Measurements from ENCODE around the gene BTBD1.
"Not testable (repeated sequence)": the region's sequence is repeated elsewhere in the genome, so short reads cannot be mapped to it uniquely, and the experiment has no call there.

BTBD1 gene

DNA sequence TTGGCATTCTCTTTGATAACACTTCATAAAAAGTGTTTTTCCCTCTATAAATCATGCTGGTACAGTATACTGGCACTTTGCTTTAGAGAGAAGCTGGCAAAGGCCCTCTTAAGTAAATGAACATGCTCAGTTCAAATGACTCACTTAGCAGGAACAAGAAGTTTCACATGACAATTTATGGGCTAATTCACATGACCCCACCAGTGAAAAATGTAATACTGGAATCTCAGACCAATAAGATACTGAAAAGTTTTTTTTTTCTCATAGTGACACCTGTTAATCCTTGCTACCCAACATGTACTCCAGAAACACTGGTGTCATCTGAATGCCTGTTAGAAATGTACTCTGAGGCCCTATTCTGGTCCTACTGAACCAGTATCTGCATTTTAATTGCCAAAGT is 13.9 kb downstream of the BTBD1 start:
- no peak for DNase-seq

DNA sequence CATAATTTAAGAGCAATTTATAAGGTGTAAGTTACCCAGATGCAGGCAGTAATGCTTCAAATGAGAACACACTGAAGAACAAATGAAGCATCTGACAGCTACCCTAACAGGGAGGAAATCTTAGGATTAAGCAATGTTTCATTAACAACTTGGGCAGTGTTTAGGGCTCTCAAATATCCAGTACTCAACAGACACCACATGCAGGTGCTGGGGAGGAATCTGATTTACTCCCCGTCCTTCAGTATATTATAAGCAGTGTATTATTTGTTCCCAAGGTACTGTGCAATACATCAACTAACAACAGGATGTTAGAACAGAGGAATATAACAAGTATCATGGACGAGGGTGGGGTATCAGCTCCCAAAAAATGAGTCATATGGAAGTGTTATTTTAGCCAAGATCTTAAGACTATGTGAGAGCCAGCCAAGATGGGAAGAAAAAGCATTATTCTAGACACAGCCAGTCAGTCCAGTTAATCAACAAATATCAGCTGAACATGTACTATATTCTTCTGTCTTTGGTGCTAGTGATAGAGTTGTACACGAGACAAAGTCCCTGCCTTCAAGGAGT is 20.4 kb downstream of the BTBD1 start:
- DNase-seq, result no peak

DNA sequence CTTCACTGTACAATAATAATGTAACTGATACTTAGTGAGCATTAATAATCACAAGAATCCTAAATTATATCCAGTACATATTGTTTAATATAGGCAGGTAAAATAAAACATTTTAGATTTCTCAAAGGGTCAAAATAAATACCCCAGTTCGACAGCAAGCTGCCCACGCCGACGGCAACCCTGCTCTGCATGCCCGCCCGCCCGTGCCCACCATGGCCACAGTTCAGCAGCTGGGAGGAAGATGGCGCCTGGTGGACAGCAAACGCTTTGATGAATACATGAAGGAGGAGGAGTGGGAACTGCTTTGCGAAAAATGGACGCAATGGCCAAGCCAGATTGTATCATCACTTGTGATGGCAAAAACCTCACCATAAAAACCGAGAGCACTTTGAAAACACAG is 22.9 kb downstream of the BTBD1 start:
- DNase-seq, result no peak

DNA sequence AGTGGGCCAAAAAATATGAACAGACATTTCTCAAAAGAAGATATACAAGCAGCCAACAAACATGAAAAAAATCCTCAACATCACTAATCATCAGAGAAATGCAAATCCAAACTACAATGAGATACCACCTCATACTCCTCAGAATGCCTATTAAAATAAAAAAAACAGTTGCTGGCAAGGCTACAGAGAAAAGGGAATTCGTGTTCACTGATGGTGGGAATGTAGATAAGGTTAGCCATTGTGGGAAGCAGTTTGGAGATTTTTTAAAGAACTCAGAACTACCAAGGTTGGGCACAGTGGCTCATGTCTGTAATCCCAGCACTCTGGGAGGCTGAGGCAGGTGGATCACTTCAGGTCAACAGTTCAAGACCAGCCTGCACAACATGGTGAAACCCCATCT is 27.8 kb downstream of the BTBD1 start:
- no peak for DNase-seq

DNA sequence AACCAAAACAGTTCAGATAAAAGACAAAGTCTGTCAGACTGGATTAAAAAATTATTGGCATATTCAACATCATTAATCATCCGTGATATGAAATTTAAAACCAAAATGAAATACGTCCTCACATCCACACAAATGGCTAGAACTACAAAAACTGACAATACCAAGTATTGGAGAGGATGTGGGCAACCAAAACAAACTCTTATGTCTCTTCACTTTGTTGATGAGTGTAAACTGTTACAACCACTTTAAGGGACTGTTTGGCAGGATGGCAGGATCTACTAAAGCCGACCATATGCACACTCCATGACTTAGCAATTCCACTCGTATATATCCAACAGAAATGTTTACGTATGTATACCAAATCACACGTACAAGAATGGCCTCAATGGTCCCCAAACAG is 30.8 kb downstream of the BTBD1 start:
- DNase-seq, result no peak

DNA sequence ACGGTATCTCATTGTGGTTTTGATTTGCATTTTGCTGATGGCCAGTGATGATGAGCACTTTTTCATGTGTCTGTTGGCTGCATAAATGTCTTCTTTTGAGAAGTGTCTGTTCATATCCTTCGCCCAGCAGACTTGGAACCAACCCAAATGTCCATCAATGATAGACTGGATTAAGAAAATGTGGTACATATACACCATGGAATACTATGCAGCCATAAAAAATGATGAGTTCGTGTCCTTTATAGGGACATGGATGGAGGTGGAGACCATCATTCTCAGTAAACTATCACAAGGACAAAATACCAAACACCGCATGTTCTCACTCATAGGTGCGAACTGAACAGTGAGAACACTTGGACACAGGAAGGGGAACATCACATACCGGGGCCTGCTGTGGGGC is 35.8 kb downstream of the BTBD1 start:
- DNase-seq, result not testable (repeated sequence)

DNA sequence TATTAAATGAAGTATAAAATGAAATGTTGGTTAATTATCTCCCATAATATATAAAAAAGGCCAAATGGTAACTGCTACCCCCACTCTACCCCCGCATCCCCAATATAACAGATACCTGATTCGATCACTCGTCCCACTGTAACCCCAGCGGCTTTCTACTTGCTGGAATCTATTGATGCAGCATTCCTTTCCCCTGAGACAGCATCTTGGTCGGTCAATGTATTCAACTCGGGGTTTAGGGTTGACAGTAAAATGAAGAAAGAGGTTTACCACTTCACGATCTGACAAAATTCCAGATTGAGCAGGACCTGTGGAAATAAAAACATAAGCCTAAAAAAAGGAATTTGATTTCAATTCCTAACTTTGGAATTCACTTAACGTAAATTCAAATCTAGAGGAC is 37.0 kb downstream of the BTBD1 start:
- no peak for DNase-seq

DNA sequence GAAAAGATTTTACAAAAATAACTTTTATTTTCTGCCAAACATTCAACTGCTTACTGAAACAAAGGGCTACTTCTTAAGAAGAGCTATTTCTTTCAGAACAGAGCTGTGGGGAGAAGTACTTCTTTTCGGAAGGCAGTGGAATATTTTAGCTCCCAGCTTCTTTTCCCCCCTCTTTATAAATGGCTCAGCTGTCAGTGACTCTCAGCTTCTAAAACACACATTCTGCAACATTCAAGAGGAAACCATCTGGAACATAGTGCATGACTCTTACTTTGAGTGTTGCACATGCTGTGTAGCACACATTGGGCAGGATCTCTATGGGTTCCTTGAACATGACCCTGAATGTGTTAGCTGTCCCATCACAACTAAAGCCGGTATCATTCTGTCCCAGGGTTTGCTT is 48.6 kb downstream of the BTBD1 start:
- DNase-seq, result no peak

DNA sequence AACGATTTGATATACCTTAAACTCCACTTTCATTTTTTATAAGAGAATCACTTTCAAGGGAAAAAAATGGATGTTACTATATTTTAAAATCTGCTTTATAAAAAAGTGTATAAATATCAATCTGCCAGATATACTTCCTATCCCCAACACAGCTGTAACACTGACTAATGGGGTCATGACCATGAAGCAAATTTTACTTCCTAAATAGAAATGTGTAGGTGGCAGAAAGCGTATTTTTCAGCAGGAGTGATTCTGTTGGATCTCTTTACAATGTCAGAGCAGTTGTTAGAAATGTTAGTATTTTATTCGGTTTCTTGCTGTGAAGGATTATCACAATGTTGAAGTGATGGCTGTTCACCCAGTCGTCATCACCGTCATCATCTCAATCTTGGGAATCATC is 50.1 kb downstream of the BTBD1 start:
- DNase-seq, result no peak

DNA sequence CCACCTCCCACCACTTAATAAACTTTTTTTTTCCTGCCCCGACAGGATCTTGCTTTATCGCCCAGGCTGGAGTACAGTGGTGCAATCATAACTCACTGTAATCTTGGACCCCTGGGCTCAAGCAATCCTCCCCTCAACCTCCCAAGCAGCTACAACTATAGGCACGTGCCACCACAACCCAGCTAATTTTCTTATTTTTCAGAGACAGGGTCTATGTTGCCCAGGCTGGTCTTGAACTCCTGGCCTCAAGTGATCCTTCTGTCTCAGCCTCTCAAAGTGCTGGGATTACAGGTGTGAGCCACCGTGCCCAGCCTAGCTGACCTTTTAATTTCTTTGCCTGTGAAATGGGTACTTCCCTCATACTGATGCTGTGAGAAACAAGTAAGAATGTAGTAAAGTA is 51.7 kb downstream of the BTBD1 start:
- no peak for DNase-seq

DNA sequence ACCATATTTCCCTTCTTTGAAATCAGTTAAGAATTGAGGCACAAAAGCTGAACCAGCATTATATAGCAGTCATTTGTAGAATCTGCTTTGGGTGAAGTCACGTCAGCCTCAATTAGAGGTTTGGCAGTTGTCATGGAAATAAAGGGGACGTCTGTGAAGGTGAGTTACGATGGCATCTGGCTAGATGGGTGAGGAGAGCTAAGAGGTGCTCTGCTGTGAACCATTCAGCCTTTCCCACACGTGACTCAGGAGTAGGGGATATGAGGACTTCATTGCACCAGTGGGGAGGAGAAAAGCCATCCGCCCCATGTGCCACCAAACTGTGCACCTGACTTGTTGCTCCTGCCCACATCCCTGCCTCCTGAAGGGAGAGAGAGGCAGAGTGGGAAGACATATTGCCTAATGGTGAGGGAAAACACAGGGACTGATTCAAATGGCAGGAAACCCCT is 52.8 kb downstream of the BTBD1 start:
- no peak for DNase-seq

DNA sequence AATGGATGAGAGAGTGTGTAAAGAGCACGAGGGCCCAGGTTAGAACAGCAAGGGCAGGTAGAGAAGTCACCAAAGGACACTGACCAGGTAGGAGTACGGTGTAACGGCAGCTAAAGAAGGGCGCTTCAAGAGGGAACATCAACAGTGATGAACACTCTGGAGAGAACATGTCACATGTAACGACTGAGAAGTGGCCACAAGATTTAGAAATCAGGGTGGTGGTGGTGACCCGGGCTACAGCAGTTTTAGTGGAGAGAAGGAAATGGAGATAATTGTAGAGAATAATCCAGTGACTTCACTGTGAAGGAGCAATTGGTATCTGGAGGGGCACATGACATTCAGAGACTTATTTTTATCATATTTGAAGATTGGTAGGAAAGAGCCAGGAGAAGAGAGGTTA is 54.4 kb downstream of the BTBD1 start:
- DNase-seq, result no peak

DNA sequence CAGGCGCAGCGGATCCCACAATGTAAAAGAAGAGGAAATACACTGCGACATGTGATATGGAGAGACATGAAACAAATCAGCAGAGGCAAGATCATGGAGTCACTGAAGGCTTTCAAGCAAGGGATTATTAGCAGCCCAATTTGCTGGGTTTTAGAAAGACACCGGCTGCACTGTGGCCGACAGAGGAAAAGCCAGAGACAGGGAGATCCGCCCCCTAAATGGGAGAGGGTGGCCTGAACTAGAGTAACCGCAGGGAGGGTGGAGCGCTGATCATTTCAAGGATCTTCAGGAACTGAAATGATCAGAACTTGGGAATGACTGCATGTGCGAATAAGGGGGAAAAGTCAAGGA is 55.0 kb downstream of the BTBD1 start:
- no peak for DNase-seq

DNA sequence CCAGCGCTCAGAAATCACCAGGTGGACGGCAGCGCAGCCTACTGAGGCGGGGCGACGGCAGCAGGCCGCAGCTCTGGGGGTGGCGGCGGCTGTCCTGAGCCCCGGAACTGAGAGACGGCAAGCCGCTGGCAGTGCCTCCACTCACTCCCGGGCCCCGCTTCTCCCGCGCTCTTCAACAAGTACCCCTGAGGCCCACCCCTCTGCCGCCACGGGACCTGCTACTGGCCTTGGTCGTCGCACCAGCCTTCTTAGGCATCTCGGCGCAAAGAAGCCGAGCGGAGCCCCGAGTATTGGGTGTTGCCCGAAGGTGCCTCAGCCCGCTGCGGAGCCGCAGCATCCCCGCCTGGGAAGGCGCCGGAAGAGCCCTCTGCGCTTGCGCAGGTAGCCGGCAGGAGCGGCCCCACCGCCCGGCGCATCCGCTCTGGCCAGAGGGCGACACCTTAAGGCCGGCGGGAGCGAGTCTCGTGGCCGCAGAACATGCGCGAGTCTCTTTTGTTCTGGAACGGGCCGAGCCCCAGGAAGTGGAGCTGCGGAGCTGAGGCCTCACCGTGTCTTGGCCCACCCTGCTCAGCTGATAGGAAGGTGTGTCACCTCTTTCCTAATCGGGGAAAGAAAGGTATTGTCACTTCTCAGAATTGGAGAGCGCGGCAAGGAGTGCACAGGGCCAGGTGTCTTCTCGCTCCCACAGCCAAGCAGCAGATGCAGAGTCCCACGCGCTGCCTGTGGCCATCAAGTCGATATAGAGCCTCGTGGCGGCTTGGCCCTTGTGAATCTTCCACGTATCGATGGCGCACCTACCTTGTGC is 55.6 kb downstream of the BTBD1 start, which contains the start of gene C15orf40:
TSS of gene C15orf40 (minus strand) at position 369 of the 805 bp plus-strand sequence. CDS start at position 337, 32 bp downstream.
- peak; percentile 89 for DNase-seq

DNA sequence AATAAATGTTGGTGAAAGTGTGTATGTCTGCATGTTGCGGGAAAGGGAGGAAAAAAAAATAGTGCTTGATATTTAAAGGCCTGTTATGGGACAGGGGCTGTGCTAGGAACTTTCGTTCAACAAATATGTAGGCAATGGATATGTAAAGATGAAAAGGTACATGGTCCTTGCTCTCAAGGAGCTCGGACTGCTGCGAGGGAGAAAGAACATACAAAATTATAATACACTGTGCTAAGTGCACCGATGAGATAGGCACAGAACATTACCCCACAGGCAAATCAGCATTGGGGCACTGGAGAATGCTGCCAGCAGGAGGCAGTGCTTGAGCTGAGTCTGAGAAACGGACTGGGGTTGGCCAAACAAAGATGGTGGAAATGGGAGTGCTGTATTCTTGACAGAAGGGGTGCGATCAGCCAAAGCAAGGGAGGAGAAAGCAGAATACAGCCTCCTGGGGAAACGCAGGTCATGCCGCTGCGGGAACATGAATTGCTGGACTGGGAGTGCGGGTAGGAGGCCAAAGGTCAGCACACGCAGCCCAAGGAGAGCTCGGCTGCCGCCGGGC is 56.3 kb downstream of the BTBD1 start:
- DNase-seq, result peak; percentile 83

DNA sequence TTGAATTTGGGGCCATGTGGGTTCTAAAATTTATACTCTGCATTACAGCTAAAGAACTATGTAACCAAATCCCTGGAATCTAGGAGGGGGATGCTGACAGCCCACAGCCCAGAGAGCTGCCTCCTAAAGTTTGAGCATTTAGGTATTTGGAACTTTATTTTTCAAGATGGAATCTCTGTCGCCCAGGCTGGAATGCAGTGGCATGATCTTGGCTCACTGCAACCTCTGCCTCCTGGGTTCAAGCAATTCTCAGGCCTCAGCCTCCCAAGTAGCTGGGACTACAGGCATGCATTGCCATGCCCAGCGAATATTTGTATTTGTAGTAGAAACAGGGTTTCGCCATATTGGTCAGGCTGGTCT is 66.4 kb downstream of the BTBD1 start:
- DNase-seq, result not testable (repeated sequence)

DNA sequence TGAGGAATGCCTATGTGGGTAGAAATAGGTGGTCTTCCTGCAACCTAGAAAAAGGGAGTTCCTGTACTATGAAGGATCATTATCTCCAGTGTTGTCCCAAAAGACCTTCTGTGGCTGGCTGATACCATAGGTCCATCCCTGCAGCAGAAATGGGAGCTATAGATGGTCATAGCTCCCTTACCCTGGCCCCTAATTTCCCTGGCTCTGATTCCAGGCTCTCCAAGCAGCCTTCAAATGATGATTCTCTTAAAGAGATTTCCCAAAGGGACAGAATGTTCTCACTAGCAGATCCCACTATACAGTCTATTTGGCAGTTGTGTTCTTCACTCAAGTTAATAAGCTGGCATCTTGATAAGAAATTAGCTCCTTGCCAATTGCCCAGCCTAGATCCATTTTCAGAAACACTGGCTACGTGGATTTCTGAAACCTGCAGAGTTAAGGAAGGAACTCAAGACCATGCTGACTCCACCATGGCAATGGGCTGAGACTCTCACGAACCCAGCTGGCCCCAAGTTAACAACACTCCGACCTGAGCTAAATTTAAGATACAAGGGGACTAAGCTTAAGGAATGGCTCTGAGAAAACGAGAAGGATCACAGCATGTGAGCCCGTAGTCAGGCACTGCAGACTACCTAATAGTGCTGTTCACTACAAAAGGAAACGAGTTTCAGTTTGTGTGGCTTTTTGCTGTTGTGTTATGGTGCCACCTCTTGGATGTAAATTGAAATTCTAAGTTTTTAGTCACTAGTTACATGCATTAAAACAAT is 67.0 kb downstream of the BTBD1 start:
- DNase-seq, result peak; percentile 65

DNA sequence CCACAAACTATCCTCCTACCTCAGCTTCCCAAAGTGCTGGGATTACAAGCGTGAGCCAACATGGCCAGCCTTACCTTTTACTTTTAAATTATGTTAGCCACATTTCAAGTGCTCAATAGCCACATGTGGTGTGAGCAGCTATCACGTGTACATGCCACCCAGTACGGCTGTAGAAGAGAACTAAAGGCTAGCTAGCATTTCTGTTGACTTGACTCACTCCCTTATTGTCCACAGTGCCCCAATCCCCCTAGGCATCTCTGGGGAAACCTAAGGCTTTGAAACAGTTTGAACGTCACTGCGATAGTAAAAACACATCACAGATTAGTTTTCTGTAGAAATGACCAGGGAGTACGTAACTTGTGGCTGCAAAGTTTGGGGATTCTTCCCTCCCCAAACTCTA is 67.6 kb downstream of the BTBD1 start:
- no peak for DNase-seq

DNA sequence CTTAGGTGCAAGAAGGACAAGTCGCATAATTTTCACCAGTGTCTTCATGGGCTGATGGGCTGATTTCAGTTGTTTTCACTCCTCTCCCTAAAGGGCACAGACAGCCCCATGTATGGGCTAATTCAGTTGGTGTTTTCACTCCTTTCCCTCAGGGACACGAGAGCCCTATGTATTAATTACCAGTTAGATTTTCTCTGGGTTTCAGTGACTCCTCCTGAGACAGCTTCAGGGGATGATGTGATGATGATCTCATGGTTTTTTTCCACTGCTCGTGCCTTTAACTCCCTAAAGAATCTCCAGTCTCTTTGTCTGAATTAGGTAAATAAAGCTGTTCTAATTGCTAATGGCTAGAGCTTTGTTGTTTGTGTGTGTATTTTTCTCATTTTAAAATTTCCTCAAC is 71.1 kb downstream of the BTBD1 start:
- no peak for DNase-seq

DNA sequence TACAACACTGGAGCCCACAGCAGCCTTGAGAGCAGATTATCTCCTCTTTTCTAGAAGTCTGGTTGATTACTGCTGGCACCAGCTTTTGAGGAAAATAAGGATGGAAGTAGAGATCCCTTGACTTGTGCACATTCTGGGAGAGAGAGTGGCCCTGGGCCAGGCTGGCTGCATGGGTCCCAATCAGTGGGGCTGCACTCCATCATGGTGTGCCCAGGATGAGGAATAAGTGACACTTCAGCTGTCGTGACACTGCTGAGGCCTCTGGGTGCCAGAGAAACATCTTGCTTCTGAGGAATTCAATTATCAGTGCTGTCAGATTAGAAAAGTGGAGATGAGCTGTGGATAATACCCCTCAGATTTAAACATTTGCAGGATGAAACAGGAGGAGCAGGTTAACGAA is 72.0 kb downstream of the BTBD1 start:
- no peak for DNase-seq

DNA sequence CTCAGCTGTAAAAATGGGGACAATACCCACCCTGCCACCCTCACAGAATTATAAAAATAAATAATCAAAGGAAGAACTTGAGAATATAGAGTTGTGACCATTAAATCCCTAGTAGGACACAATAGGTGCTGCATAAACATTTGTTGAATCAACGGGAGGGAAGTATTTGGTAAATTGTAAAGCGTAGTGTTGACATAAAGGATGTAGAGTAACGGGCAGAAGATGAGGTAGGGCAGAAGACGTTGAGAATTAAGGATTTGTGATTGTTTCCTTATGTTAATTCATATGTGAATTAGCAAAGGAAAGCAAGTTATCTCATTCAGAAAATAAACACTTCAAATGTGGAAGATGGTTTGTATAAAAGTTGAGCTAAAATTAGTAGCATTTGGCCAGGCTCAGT is 73.9 kb downstream of the BTBD1 start:
- no peak for DNase-seq

DNA sequence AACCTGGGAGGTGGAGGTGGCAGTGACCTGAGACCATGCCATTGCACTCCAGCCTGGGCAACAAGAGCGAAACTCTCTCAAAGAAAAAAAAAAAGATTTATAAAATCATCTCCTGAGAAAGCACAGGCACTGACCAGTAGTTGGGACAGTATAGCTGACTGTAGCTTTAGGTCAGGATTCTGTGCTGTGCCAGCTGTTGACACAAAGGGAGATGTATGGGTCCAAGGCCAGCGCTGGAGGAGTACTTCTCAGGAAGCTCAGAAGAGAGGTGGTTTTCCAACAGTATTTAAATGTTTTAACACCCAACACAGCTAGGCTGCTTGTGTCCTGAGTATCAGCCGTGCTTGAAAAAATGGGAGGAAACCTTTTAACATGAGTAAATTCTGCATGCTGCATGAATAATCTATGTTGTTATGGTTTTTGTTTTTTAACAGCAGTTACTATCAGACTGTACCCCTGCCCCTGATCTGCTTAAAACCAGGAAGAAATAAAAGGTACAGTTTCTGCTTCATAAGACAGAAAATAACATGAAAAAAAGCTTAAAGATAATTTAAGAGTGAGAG is 74.5 kb downstream of the BTBD1 start:
- DNase-seq, result no peak

DNA sequence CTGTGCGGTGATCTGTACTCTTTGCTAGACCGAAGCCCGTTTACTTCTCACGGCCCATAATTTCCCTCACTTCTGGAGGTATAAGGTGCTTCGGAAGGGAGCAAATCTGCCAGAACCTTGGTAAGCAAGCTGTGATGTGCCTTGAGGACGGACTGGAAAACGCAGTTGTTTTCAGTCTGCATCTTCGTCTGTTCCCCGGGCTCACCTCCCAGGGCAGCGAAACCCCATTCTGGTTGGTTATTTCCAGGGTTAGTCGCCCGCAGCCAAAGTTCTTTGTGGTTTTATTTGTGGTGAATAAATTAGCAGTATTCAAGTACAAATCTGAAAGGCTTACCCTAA is 80.6 kb downstream of the BTBD1 start:
- DNase-seq, result peak; percentile 43
